ENCODE measurements around the gene INA. TPM values are rescaled to one million over a fixed set of nuclear protein-coding genes. Genes with fewer than 3 reads are reported as not detected.

INA gene
- total RNA-seq, 1 donor from 2014 or later, result 0.78 TPM

DNA sequence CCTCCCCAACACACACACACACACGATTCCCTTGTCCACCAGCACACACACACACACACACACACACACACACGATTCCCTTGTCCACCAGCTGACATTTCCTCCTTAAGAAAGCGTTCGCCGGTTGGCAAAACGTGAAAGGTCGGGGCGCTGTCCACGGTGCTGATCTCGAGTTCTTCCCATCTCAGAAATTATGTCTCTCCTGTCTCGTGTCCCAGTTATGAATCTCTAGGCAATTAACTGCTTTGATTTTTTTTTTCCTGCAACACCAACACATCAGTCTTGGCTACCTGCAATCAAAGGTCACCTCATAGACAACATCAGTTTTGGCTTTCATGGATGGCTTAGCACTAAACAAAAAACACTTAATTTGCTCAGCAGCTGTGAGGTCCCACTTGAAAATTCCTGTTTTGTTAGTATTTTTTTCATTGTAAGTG lies 1.9 kb downstream of the INA start:
- H3K4me3 Mint-ChIP-seq (ENCODE audit: low read depth), result no peak overlapping the region
- no peak overlapping the region for H3K27ac Mint-ChIP-seq
- H3K4me1 Mint-ChIP-seq (ENCODE audit: low read depth), result peaks cover 5% of the 10 kb centered on the region
- H3K27me3 Mint-ChIP-seq (ENCODE audit: low read depth), result peaks cover 63% of the 10 kb centered on the region
- no peaks in the 10 kb centered on the region for H3K9me3 Mint-ChIP-seq
- intact Hi-C loops (cut with micrococcal nuclease), result no loop called here
- H3K36me3 Mint-ChIP-seq (ENCODE audit: low read depth), result no peaks in the 10 kb centered on the region
- DNase-seq (ENCODE audit: low spot score), result peak; percentile 34

- Mint-ChIP-seq H3K27ac (no peak overlapping the region), H3K36me3 (ENCODE audit: low read depth) (no peaks in the 10 kb centered on the region), H3K4me3 (ENCODE audit: low read depth) (no peak overlapping the region), H3K9me3 (no peaks in the 10 kb centered on the region), H3K4me1 (ENCODE audit: low read depth) (peaks cover 5% of the 10 kb centered on the region), H3K27me3 (ENCODE audit: low read depth) (peaks cover 66% of the 10 kb centered on the region)
- no peak for DNase-seq (ENCODE audit: low spot score)
- intact Hi-C loops (cut with micrococcal nuclease), result no loop called here
Measured at GRCh38 chr10:103280031-103280430, 3.1 kb downstream of the INA start.

DNA sequence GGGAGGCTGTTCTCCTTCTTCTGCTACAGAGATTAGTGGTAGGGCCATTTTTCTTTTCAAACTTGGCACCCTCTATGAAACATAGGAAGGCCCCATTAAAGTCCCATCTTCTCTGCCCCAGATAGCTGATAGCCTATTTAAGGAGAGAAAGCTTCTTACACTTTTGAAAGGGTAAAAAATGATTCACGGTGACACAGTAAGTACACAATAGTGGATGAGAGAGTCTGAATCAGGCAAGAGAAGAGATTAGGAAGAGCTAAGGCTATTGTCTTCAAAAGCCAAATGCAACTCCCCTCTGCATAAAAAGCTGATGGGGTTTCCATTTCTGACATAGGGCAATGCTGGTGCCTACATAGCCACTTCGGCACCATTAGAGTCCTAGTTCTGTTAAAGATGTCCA lies 3.6 kb downstream of the INA start:
- intact Hi-C loops (cut with micrococcal nuclease), result no loop called here

DNA sequence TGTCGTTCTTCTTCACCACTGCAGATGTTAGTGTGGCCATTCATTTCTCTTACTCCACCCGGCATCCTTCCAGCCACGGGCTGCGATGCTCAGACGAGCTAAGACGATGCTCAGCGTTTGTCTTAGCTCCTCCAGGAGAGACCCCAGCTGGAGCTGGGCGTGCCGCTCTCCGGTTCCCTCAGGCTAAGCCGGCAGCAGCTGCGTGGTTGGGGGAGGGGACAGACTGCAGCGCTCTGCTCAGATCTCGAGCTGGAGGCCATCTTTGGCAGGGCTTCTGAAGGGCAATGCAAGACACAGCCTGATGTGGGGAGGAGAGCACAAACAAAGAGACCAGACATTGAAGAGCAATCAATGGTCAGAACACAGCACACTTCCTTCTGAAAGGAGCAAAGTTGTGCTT lies 4.8 kb downstream of the INA start:
- H3K9me3 Mint-ChIP-seq, result no peaks in the 10 kb centered on the region
- no peak for DNase-seq (ENCODE audit: low spot score)
- no peak overlapping the region for H3K4me3 Mint-ChIP-seq (ENCODE audit: low read depth)
- H3K27me3 Mint-ChIP-seq (ENCODE audit: low read depth), result peaks cover 53% of the 10 kb centered on the region
- intact Hi-C loops (cut with micrococcal nuclease), result no loop called here
- no peak overlapping the region for H3K27ac Mint-ChIP-seq
- H3K4me1 Mint-ChIP-seq (ENCODE audit: low read depth), result peaks cover 3% of the 10 kb centered on the region
- H3K36me3 Mint-ChIP-seq (ENCODE audit: low read depth), result no peaks in the 10 kb centered on the region

More for the DNA sequence above, 3.6 kb downstream of the INA start:
- peaks cover 61% of the 10 kb centered on the region for H3K27me3 Mint-ChIP-seq (ENCODE audit: low read depth)
- H3K36me3 Mint-ChIP-seq (ENCODE audit: low read depth), result no peaks in the 10 kb centered on the region
- peaks cover 5% of the 10 kb centered on the region for H3K4me1 Mint-ChIP-seq (ENCODE audit: low read depth)
- no peaks in the 10 kb centered on the region for H3K9me3 Mint-ChIP-seq
- no peak overlapping the region for H3K27ac Mint-ChIP-seq
- DNase-seq (ENCODE audit: low spot score), result no peak
- no peak overlapping the region for H3K4me3 Mint-ChIP-seq (ENCODE audit: low read depth)

DNA sequence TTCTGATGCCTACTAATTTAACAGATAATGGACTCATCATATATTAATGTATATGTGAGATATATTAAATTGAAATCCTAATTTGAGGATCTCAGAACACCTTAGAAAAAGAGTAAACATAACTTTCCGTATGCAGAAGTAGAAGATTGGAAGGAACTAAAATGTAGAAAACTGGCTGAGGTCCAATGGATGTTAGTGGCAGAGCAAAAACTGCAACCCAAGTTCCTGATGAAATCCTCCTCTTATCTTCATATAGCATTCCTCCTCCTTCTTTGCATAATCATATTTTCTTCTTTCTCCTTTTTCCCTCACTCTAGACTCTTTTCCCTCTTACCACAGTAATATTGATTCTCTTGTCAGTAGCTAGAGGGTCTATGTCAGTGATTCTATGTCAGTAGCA lies 6.0 kb downstream of the INA start:
- no peak overlapping the region for H3K4me3 Mint-ChIP-seq (ENCODE audit: low read depth)
- no peaks in the 10 kb centered on the region for H3K9me3 Mint-ChIP-seq
- H3K36me3 Mint-ChIP-seq (ENCODE audit: low read depth), result no peaks in the 10 kb centered on the region
- H3K27ac Mint-ChIP-seq, result no peak overlapping the region
- H3K27me3 Mint-ChIP-seq (ENCODE audit: low read depth), result peaks cover 50% of the 10 kb centered on the region
- no peak for DNase-seq (ENCODE audit: low spot score)
- H3K4me1 Mint-ChIP-seq (ENCODE audit: low read depth), result peaks cover 3% of the 10 kb centered on the region
- intact Hi-C loops (cut with micrococcal nuclease), result no loop called here

DNA sequence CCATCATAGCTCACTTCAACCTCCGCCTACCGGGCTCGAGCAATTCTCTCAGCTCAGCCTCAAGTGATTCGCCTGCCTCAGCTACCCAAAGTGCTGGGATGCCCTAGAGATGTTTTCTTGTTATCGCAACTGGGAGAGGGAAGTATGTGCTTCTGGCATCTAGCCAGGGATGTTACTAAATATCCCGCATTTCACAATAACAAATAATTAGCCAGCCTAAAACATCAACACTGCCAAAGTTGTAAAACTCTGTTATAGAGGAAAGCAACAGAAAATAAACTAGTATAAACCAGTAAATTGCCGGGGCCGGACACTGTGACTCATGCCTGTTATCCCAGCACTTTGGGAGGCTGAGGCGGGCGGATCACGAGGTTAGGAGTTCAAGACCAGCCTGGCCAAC lies 7.2 kb downstream of the INA start:
- H3K9me3 Mint-ChIP-seq, result no peaks in the 10 kb centered on the region
- H3K27ac Mint-ChIP-seq, result no peak overlapping the region
- H3K4me1 Mint-ChIP-seq (ENCODE audit: low read depth), result peaks cover 3% of the 10 kb centered on the region
- DNase-seq (ENCODE audit: low spot score), result no peak
- intact Hi-C loops (cut with micrococcal nuclease), result no loop called here
- H3K4me3 Mint-ChIP-seq (ENCODE audit: low read depth), result no peak overlapping the region
- peaks cover 47% of the 10 kb centered on the region for H3K27me3 Mint-ChIP-seq (ENCODE audit: low read depth)
- H3K36me3 Mint-ChIP-seq (ENCODE audit: low read depth), result no peaks in the 10 kb centered on the region

DNA sequence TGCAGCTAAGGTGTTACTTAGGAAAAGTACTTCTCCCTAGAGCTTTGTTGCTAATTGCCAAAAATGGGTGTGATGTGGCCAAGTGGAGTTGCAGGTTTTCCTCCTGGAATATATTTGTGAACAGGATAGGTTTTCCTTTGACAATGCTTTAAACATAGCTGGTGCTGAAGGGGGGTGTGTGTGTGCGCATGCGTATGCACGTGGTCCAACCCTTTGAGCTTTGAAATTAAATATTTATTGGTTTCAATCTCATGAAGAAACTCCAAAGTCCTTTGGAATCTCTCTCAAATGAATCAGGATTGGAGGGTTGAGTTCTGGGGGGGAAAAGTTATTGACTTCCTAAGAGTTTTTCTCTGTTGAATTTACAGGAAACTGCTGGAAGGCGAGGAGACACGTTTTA lies 11.1 kb downstream of the INA start:
- intact Hi-C loops (cut with micrococcal nuclease), result no loop called here
- DNase-seq (ENCODE audit: low spot score), result no peak
- H3K4me3 Mint-ChIP-seq (ENCODE audit: low read depth), result no peak overlapping the region
- no peaks in the 10 kb centered on the region for H3K9me3 Mint-ChIP-seq
- H3K27ac Mint-ChIP-seq, result no peak overlapping the region
- H3K27me3 Mint-ChIP-seq (ENCODE audit: low read depth), result peaks cover 26% of the 10 kb centered on the region
- H3K4me1 Mint-ChIP-seq (ENCODE audit: low read depth), result no peaks in the 10 kb centered on the region
- H3K36me3 Mint-ChIP-seq (ENCODE audit: low read depth), result no peaks in the 10 kb centered on the region

DNA sequence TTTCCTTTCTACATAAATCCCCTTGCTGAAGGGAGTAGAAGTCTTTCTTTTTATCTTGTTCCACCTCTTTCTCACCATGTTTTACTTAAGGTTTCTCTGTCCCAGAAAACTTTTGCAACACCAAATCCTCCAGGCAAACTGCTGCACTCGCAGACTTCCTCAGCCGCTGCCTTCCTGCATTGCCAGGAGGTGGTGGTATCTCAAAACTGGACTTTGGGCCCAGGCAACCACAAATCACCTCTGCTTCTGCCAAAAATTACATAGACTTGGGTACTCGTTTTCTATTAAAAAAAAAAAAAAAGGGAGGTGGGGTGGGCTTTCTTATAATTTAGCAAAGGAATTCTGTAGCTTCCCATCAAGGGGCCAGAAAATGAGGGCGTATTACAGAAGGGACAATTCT lies 14.7 kb downstream of the INA start:
- DNase-seq (ENCODE audit: low spot score), result no peak
- H3K27me3 Mint-ChIP-seq (ENCODE audit: low read depth), result peaks cover 22% of the 10 kb centered on the region
- H3K9me3 Mint-ChIP-seq, result no peaks in the 10 kb centered on the region
- H3K27ac Mint-ChIP-seq, result no peak overlapping the region
- intact Hi-C loops (cut with micrococcal nuclease), result no loop called here
- H3K4me3 Mint-ChIP-seq (ENCODE audit: low read depth), result no peak overlapping the region
- no peaks in the 10 kb centered on the region for H3K4me1 Mint-ChIP-seq (ENCODE audit: low read depth)
- H3K36me3 Mint-ChIP-seq (ENCODE audit: low read depth), result no peaks in the 10 kb centered on the region

DNA sequence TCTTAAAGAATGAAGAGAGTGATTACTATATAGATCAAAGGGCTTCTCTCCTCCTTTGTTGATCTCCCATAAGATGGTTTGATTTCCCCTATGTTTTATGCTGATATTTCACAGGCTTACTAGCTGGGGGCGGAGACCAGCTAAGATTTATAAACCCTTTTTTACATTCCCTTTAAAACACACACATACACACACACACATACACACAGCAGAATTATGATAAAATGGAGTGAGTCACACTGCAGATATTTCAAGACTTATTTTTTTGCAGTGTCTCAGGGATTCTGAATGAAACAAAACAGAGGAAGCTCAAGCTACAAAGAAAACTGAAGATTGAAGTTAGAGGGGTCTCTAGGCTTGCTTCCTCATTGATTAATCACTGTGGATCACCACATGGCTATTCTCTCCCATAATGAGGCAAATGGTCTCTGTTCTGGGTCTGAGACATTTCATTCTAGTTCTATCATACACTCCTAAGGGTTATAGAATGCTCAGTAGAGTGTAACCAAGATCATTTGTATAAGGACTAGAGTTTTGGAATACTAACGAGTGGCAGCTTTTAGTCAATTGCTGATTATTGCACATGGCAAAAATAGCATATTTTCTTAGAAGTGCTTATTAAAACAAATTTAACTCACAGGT lies 18.6 kb downstream of the INA start:
- H3K36me3 Mint-ChIP-seq (ENCODE audit: low read depth), result no peaks in the 10 kb centered on the region
- H3K4me3 Mint-ChIP-seq (ENCODE audit: low read depth), result no peak overlapping the region
- intact Hi-C loops (cut with micrococcal nuclease), result no loop called here
- H3K4me1 Mint-ChIP-seq (ENCODE audit: low read depth), result no peaks in the 10 kb centered on the region
- DNase-seq (ENCODE audit: low spot score), result no peak
- H3K9me3 Mint-ChIP-seq, result no peaks in the 10 kb centered on the region
- H3K27ac Mint-ChIP-seq, result no peak overlapping the region
- peaks cover 8% of the 10 kb centered on the region for H3K27me3 Mint-ChIP-seq (ENCODE audit: low read depth)

DNA sequence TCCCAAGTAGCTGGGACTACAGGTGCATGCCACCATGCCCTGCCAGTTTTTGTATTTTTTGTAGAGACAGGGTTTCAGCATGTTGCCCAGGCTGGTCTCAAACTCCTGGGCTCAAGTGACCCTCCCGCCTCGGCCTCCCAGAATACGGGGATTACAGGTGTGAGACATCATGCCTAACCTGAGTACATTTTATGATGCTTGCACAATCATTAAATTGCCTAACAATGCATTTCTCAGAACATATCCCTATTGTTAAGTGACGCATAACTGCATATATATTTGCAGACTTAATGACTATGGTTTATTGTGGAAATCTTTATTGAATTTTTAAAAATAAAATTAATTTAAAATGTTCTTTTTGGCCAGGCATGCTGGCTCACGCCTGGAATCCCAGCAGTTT lies 30.7 kb downstream of the INA start:
- Mint-ChIP-seq H3K9me3 (no peaks in the 10 kb centered on the region), H3K36me3 (ENCODE audit: low read depth) (peaks cover 53% of the 10 kb centered on the region), H3K27ac (no peak overlapping the region), H3K4me3 (ENCODE audit: low read depth) (no peak overlapping the region), H3K27me3 (ENCODE audit: low read depth) (no peaks in the 10 kb centered on the region), H3K4me1 (ENCODE audit: low read depth) (no peaks in the 10 kb centered on the region)
- intact Hi-C loops (cut with micrococcal nuclease), result no loop called here
- DNase-seq (ENCODE audit: low spot score), result no peak

DNA sequence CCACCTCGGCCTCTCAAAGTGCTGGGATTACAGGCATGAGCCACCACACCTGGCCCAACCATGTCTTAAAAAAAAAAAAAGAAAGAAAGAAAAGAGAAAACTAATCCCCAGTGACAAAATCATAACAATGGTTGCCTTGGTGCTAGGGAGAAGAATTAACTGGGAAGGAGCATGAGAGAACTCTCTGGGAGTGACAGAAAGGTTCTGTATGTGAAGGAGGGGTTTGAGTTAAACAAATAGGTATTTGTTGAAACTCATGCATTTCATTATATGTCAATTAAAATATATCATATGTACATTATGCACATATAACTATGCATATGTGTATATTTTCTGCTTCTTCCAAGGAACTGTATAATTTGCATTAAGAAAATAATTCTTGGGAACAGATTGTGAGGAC lies 33.3 kb downstream of the INA start:
- Mint-ChIP-seq H3K36me3 (ENCODE audit: low read depth) (peaks cover 52% of the 10 kb centered on the region), H3K27ac (no peak overlapping the region), H3K4me1 (ENCODE audit: low read depth) (no peaks in the 10 kb centered on the region), H3K27me3 (ENCODE audit: low read depth) (no peaks in the 10 kb centered on the region), H3K4me3 (ENCODE audit: low read depth) (no peak overlapping the region), H3K9me3 (no peaks in the 10 kb centered on the region)
- intact Hi-C loops (cut with micrococcal nuclease), result no loop called here
- no peak for DNase-seq (ENCODE audit: low spot score)

GRCh38 chr10:103316087-103316486 lies 39.1 kb downstream of the INA start:
- intact Hi-C loops (cut with micrococcal nuclease), result no loop called here
- Mint-ChIP-seq H3K4me3 (ENCODE audit: low read depth) (no peak overlapping the region), H3K36me3 (ENCODE audit: low read depth) (peaks cover 38% of the 10 kb centered on the region), H3K27me3 (ENCODE audit: low read depth) (no peaks in the 10 kb centered on the region), H3K4me1 (ENCODE audit: low read depth) (no peaks in the 10 kb centered on the region), H3K9me3 (no peaks in the 10 kb centered on the region), H3K27ac (no peak overlapping the region)
- no peak for DNase-seq (ENCODE audit: low spot score)

- intact Hi-C loops (cut with micrococcal nuclease), result no loop called here
- H3K27ac Mint-ChIP-seq, result no peak overlapping the region
- no peaks in the 10 kb centered on the region for H3K9me3 Mint-ChIP-seq
- H3K36me3 Mint-ChIP-seq (ENCODE audit: low read depth), result peaks cover 37% of the 10 kb centered on the region
- no peak overlapping the region for H3K4me3 Mint-ChIP-seq (ENCODE audit: low read depth)
- H3K4me1 Mint-ChIP-seq (ENCODE audit: low read depth), result peaks cover 2% of the 10 kb centered on the region
- no peak for DNase-seq (ENCODE audit: low spot score)
- H3K27me3 Mint-ChIP-seq (ENCODE audit: low read depth), result no peaks in the 10 kb centered on the region
Measured at GRCh38 chr10:103327906-103328305, 51.0 kb downstream of the INA start.

Data from activated T-helper 2 cell treated with anti-CD3 and anti-CD28 coated beads, Interferon-gamma antibody, Interleukin-2, Interleukin-4, amounts not matched to agents 10 μg/mL and 5 μg/mL and 100 μg/mL, durations not matched to agents 14 hours and 24 hours and 36 hours (primary cell).